ENCODE measurements around the gene C11orf54.

GRCh38 chr11:93697611-93698010 lies 43.9 kb upstream of the C11orf54 start:
- no peak for TF ChIP-seq HNF4A (conservative IDR thresholded peaks at IDR 0.05)
- TF ChIP-seq ATF3 (IDR thresholded peaks at IDR 0.05): no peak
- TF ChIP-seq SP1 (IDR thresholded peaks at IDR 0.05): no peak
- no peak for TF ChIP-seq RAD21 (IDR thresholded peaks at IDR 0.05)
- no peak for TF ChIP-seq CTCF (IDR thresholded peaks at IDR 0.05; ENCODE audit: low read depth, low read length, missing input control)
- no peak for TF ChIP-seq MAX (IDR thresholded peaks at IDR 0.05)
- no peak for TF ChIP-seq JUND (IDR thresholded peaks at IDR 0.05)
- TF ChIP-seq GABPA (IDR thresholded peaks at IDR 0.05 in 1 of 2, conservative IDR thresholded peaks at IDR 0.05 in 1 of 2): no peak
- no peak for TF ChIP-seq TAF1 (conservative IDR thresholded peaks at IDR 0.05)
- no peak for TF ChIP-seq EGR1 (IDR thresholded peaks at IDR 0.05; ENCODE audit: low read depth in 2 of 2)
- no peak for TF ChIP-seq REST (IDR thresholded peaks at IDR 0.05)
- no peak for TF ChIP-seq ZBTB33 (IDR thresholded peaks at IDR 0.05)
- TF ChIP-seq FOXA1 (IDR thresholded peaks at IDR 0.05): no peak
- no peak for TF ChIP-seq YY1 (IDR thresholded peaks at IDR 0.05)

Measured in liver (tissue), 3 donors.